IMR-90 (cell line): Measurements from ENCODE around the gene MCTP1. TPM values are rescaled to one million over a fixed set of nuclear protein-coding genes. Genes with fewer than 3 reads are reported as not detected.

Experiments used
- ATAC-seq: fragments of 200-7000 bp; cut with Tn5 transposase; 2 replicates; pipeline ENCODE4 v1.9.1; 2020; ENCODE audit warnings: low read depth, mild to moderate bottlenecking, moderate library complexity
- BruUV-seq: library from RNA; stranded (reverse); fragments of 400-500 nt; replicated peaks from 2 replicates; lab custom pipeline; 2021; lab: Mats Ljungman, UMichigan
- CTCF ChIA-PET: fragments of 300-600 bp; formaldehyde crosslinking; extraction: SDS; loops from one replicate; lab custom pipeline; 2021; ENCODE audit warnings: antibody characterized with exemption; lab: Yijun Ruan, JAX
- POLR2A ChIA-PET: fragments of 300-600 bp; sonication (Branson Sonifier 250); formaldehyde crosslinking; loops from one replicate; lab custom pipeline; 2022; ENCODE audit warnings: antibody characterized with exemption; ENCODE audit not compliant: unreplicated experiment; lab: Charles Lee
- DNase-seq: peaks from one replicate; pipeline ENCODE4 v3.0.0; 2013
- H2AFZ ChIP-seq: replicated peaks from 2 replicates; pipeline ENCODE3; 2013; ENCODE audit warnings: low read length, mild to moderate bottlenecking; ENCODE audit not compliant: poor library complexity
- H2AK5ac ChIP-seq: 2 replicates; pipeline ENCODE4 v1.6.1; 2013; ENCODE audit warnings: low read depth, low read length, inconsistent platforms
- H2AK9ac ChIP-seq: replicated peaks from 2 replicates; pipeline ENCODE3; 2013; ENCODE audit warnings: mild to moderate bottlenecking, low read depth, low read length, moderate library complexity; ENCODE audit not compliant: poor library complexity
- H2BK120ac ChIP-seq: 2 replicates; pipeline ENCODE4 v1.6.1; 2013; ENCODE audit warnings: low read depth, low read length, inconsistent platforms
- H2BK15ac ChIP-seq: 3 replicates; pipeline ENCODE4 v1.6.1; 2013; ENCODE audit warnings: low read depth, low read length, inconsistent platforms
- H2BK20ac ChIP-seq: 2 replicates; pipeline ENCODE4 v1.6.1; 2013; ENCODE audit warnings: low read depth, mild to moderate bottlenecking, inconsistent platforms, low read length, moderate library complexity
- H2BK5ac ChIP-seq: 2 replicates; pipeline ENCODE4 v1.6.1; 2013; ENCODE audit warnings: mild to moderate bottlenecking, low read depth, low read length, inconsistent platforms; ENCODE audit not compliant: poor library complexity, severe bottlenecking
- H3K14ac ChIP-seq: replicated peaks from 2 replicates; pipeline ENCODE4 v1.6.1; 2013; ENCODE audit warnings: low read depth, low read length, inconsistent platforms
- H3K18ac ChIP-seq: 2 replicates; pipeline ENCODE4 v1.6.1; 2013; ENCODE audit warnings: low read depth, low read length, control low read depth
- H3K23ac ChIP-seq: 2 replicates; pipeline ENCODE4 v1.6.1; 2013; ENCODE audit warnings: low read depth, low read length, inconsistent platforms
- H3K27ac ChIP-seq: 2 replicates; pipeline ENCODE4 v1.5.1; 2013; ENCODE audit warnings: mild to moderate bottlenecking, control low read depth, low read length; ENCODE audit not compliant: insufficient read depth
- H3K27me3 ChIP-seq: 2 replicates; pipeline ENCODE4 v1.6.1; 2013; ENCODE audit warnings: low read length; ENCODE audit not compliant: control insufficient read depth, insufficient read depth
- H3K36me3 ChIP-seq: 2 replicates; pipeline ENCODE4 v1.6.1; 2013; ENCODE audit warnings: low read length, mixed read lengths; ENCODE audit not compliant: control insufficient read depth, insufficient read depth
- H3K4ac ChIP-seq: 2 replicates; pipeline ENCODE4 v1.6.1; 2013; ENCODE audit warnings: low read depth, low read length, inconsistent platforms
- H3K4me1 ChIP-seq: 2 replicates; pipeline ENCODE4 v1.6.1; 2013; ENCODE audit warnings: low read length, mixed read lengths; ENCODE audit not compliant: control insufficient read depth, insufficient read depth
- H3K4me2 ChIP-seq: 2 replicates; pipeline ENCODE4 v1.6.1; 2013; ENCODE audit warnings: low read depth, mild to moderate bottlenecking, control low read depth, low read length, moderate library complexity
- H3K4me3 ChIP-seq: 2 replicates; pipeline ENCODE4 v1.5.1; 2013; ENCODE audit warnings: low read depth, mild to moderate bottlenecking, control low read depth, low read length, moderate library complexity; ENCODE audit not compliant: insufficient read depth
- H3K56ac ChIP-seq: 2 replicates; pipeline ENCODE4 v1.6.1; 2013; ENCODE audit warnings: low read length, inconsistent platforms; ENCODE audit not compliant: insufficient read depth; ENCODE audit errors: extremely low read depth
- H3K79me1 ChIP-seq, 2 experiments: 2 replicates each; pipeline ENCODE4 v1.6.1; 2013; ENCODE audit warnings: low read length in 2 of 2, inconsistent platforms in 1 of 2, low read depth in 1 of 2
- H3K9ac ChIP-seq: 2 replicates; pipeline ENCODE4 v1.6.1; 2013; ENCODE audit warnings: low read depth, low read length, control low read depth
- H3K9me1 ChIP-seq: 2 replicates; pipeline ENCODE4 v1.6.1; 2013; ENCODE audit warnings: low read length, inconsistent platforms; ENCODE audit not compliant: insufficient read depth
- H3K9me3 ChIP-seq: 2 replicates; pipeline ENCODE4 v1.6.1; 2013; ENCODE audit warnings: low read length; ENCODE audit not compliant: control insufficient read depth, insufficient read depth
- H4K20me1 ChIP-seq: 2 replicates; pipeline ENCODE4 v1.6.1; 2013; ENCODE audit warnings: low read length, inconsistent platforms; ENCODE audit not compliant: insufficient read depth
- H4K5ac ChIP-seq: 2 replicates; pipeline ENCODE4 v1.6.1; 2013; ENCODE audit warnings: mild to moderate bottlenecking, low read depth, low read length, control low read depth
- H4K8ac ChIP-seq, 2 experiments: 2 replicates each; pipeline ENCODE4 v1.6.1; 2013; ENCODE audit warnings: low read depth in 2 of 2, low read length in 2 of 2, control low read depth in 1 of 2, inconsistent platforms in 1 of 2
- H4K91ac ChIP-seq: 2 replicates; pipeline ENCODE4 v1.6.1; 2013; ENCODE audit warnings: low read depth, low read length, inconsistent platforms; ENCODE audit not compliant: insufficient read depth
- BHLHE40 ChIP-seq: fragments of 150-350 bp; IDR thresholded peaks from 2 replicates; pipeline ENCODE4 v1.6.1; 2016; ENCODE audit warnings: mild to moderate bottlenecking, low read depth, low read length
- CEBPB ChIP-seq: IDR thresholded peaks from 2 replicates; pipeline ENCODE4 v1.6.1; 2012; ENCODE audit warnings: low read depth, low read length, improper control_type of control experiment
- CHD1 ChIP-seq: IDR thresholded peaks from 2 replicates; pipeline ENCODE4 v1.6.1; 2012; ENCODE audit warnings: low read depth, low read length, improper control_type of control experiment
- FOS ChIP-seq: fragments of 150-350 bp; IDR thresholded peaks from 2 replicates; pipeline ENCODE4 v1.6.1; 2016; ENCODE audit warnings: low read depth, low read length
- MAFK ChIP-seq: IDR thresholded peaks from 2 replicates; pipeline ENCODE4 v1.6.1; 2012; ENCODE audit warnings: low read depth, low read length, improper control_type of control experiment
- MAZ ChIP-seq: IDR thresholded peaks from 2 replicates; pipeline ENCODE4 v1.6.1; 2012; ENCODE audit warnings: low read depth, mild to moderate bottlenecking, low read length, improper control_type of control experiment, moderate library complexity, borderline replicate concordance
- MXI1 ChIP-seq: IDR thresholded peaks from 2 replicates; pipeline ENCODE4 v1.6.1; 2012; ENCODE audit warnings: low read depth, mild to moderate bottlenecking, low read length, moderate library complexity, borderline replicate concordance
- NFE2L2 ChIP-seq: fragments of 150-350 bp; IDR thresholded peaks from 2 replicates; pipeline ENCODE4 v1.6.1; 2016; ENCODE audit warnings: low read depth, mild to moderate bottlenecking, low read length
- POLR2A ChIP-seq: IDR thresholded peaks from 2 replicates; pipeline ENCODE4 v1.6.1; 2012; ENCODE audit warnings: mild to moderate bottlenecking, low read depth, low read length
- RAD21 ChIP-seq: IDR thresholded peaks from 2 replicates; pipeline ENCODE4 v1.6.1; 2012; ENCODE audit warnings: low read length, improper control_type of control experiment
- RCOR1 ChIP-seq: IDR thresholded peaks from 2 replicates; pipeline ENCODE4 v1.6.1; 2012; ENCODE audit warnings: mild to moderate bottlenecking, low read length, improper control_type of control experiment; ENCODE audit not compliant: insufficient replicate concordance
- RFX5 ChIP-seq: IDR thresholded peaks from 2 replicates; pipeline ENCODE4 v1.8.0; 2012; ENCODE audit warnings: low read depth, mild to moderate bottlenecking, low read length, moderate library complexity
- SMC3 ChIP-seq: fragments of 150-350 bp; IDR thresholded peaks from 2 replicates; pipeline ENCODE4 v1.6.1; 2016; ENCODE audit warnings: low read depth, mild to moderate bottlenecking, antibody characterized with exemption, low read length, moderate library complexity
- WGBS, 2 experiments: methylation state at CpG; one replicate each; pipeline versions ENCODE4 v1.1.5 to v1.1.7; 2013; ENCODE audit warnings: missing lambda C conversion rate in 2 of 2; ENCODE audit not compliant: insufficient read length in 1 of 2; ENCODE audit errors: extremely low coverage in 2 of 2; 5-methylcytosine and 5-hydroxymethylcytosine counted together
- dilution Hi-C: fragments of 300-500 bp; cut with HindIII; formaldehyde crosslinking; loops from one replicate; pipeline ENCODE4 v1.14.3; 2018; ENCODE audit warnings: low sequenced_read_pairs; ENCODE audit not compliant: unreplicated experiment
- in situ Hi-C: fragments of 300-500 bp; cut with MboI; formaldehyde crosslinking; loops from 3 replicates; pipeline ENCODE4 v1.14.3; 2019; ENCODE audit warnings: low sequenced_read_pairs, inconsistent platforms, mixed read lengths
- intact Hi-C: fragments of 100-400 bp; cut with micrococcal nuclease; formaldehyde crosslinking; loops from 2 replicates; pipeline ENCODE4 v1.10.0; 2022
- polyA plus RNA-seq, 3 experiments: library from polyadenylated mRNA; depleted of rRNA; stranded (reverse); fragments of >200 nt; gene quantifications; 2 replicates each; pipeline ENCODE4 v1.2.3, GENCODE V29; 2012; ENCODE audit warnings: low replicate concordance in 1 of 3
- total RNA-seq: library from RNA; depleted of rRNA; stranded (reverse); fragments of >200 nt; gene quantifications from 2 replicates; pipeline ENCODE4 v1.2.3, GENCODE V29; 2012
- TF ChIP-seq, protein P1 (sequence below): fragments of 150-350 bp; IDR thresholded peaks from 2 replicates; pipeline ENCODE4 v1.6.1; 2017; ENCODE audit warnings: mild to moderate bottlenecking, antibody characterized with exemption, low read length, low read depth
- TF ChIP-seq, protein P2 (sequence below): conservative IDR thresholded peaks from 2 replicates; pipeline ENCODE4 v1.5.1; 2012; ENCODE audit warnings: mild to moderate bottlenecking, low read depth, low read length, improper control_type of control experiment
- TF ChIP-seq, protein P3 (sequence below): fragments of 150-350 bp; IDR thresholded peaks from 2 replicates; pipeline ENCODE4 v1.6.1; 2016; ENCODE audit warnings: low read depth, mild to moderate bottlenecking, low read length, moderate library complexity, borderline replicate concordance

MCTP1 gene
- total and polyA plus RNA-seq, 2 of the 4 experiments (the other 2 are of a cell fraction), result 0.21 TPM; not detected in 1

DNA sequence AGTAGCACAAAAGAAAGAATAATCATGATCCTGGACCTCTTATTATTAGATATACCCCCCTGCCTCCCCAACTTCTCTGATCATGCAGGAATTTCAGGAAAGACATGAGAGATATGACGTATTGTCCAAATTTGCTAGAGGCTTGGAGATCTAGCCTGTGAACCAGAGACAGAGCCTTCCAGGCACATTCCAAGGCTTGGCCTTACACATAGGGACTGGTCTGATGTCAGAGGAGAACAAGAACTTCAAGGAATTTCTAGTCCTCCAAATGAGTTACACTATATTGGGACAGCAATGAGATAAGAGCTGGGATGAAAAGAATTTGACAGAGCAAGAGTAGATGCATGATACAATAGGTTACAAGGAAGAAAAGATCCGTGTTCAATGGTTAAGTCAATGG lies 67.0 kb downstream of the MCTP1 start:
- in situ Hi-C loops (no loop called here), intact Hi-C loops (no loop called here), dilution Hi-C loops (no loop called here)
- H3K27ac ChIP-seq, result no peak overlapping the region
- no peak overlapping the region for H2AK5ac ChIP-seq
- no peaks in the 10 kb centered on the region for H3K27me3 ChIP-seq
- no peak overlapping the region for H3K9ac ChIP-seq
- no peak overlapping the region for H2AK9ac ChIP-seq
- no peak overlapping the region for H2BK20ac ChIP-seq
- WGBS, 2 experiments, result no CpG with 5 or more reads among the region's 2 CpGs
- no peak overlapping the region for H2AFZ ChIP-seq
- DNase-seq (no peak), ATAC-seq (no peak)
- TF ChIP-seq CEBPB (no peak), RCOR1 (no peak), SMC3 (no peak), BHLHE40 (no peak), RFX5 (no peak), FOS (no peak), MAFK (no peak), POLR2A (no peak), NFE2L2 (no peak), MAZ (no peak), MXI1 (no peak), RAD21 (no peak), CHD1 (no peak)
- TF ChIP-seq, protein P1, sequence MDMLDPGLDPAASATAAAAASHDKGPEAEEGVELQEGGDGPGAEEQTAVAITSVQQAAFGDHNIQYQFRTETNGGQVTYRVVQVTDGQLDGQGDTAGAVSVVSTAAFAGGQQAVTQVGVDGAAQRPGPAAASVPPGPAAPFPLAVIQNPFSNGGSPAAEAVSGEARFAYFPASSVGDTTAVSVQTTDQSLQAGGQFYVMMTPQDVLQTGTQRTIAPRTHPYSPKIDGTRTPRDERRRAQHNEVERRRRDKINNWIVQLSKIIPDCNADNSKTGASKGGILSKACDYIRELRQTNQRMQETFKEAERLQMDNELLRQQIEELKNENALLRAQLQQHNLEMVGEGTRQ, result no peak
- TF ChIP-seq, protein P2, sequence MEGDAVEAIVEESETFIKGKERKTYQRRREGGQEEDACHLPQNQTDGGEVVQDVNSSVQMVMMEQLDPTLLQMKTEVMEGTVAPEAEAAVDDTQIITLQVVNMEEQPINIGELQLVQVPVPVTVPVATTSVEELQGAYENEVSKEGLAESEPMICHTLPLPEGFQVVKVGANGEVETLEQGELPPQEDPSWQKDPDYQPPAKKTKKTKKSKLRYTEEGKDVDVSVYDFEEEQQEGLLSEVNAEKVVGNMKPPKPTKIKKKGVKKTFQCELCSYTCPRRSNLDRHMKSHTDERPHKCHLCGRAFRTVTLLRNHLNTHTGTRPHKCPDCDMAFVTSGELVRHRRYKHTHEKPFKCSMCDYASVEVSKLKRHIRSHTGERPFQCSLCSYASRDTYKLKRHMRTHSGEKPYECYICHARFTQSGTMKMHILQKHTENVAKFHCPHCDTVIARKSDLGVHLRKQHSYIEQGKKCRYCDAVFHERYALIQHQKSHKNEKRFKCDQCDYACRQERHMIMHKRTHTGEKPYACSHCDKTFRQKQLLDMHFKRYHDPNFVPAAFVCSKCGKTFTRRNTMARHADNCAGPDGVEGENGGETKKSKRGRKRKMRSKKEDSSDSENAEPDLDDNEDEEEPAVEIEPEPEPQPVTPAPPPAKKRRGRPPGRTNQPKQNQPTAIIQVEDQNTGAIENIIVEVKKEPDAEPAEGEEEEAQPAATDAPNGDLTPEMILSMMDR, result no peak
- TF ChIP-seq, protein P3, sequence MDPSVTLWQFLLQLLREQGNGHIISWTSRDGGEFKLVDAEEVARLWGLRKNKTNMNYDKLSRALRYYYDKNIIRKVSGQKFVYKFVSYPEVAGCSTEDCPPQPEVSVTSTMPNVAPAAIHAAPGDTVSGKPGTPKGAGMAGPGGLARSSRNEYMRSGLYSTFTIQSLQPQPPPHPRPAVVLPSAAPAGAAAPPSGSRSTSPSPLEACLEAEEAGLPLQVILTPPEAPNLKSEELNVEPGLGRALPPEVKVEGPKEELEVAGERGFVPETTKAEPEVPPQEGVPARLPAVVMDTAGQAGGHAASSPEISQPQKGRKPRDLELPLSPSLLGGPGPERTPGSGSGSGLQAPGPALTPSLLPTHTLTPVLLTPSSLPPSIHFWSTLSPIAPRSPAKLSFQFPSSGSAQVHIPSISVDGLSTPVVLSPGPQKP, result no peak
- ChIA-PET CTCF (no interaction called here), POLR2A (no interaction called here)
- no peaks in the 10 kb centered on the region for H3K79me1 ChIP-seq
- no peak overlapping the region for H4K5ac ChIP-seq
- no peak overlapping the region for H3K4me3 ChIP-seq
- no peak overlapping the region for H4K8ac ChIP-seq
- H4K20me1 ChIP-seq, result no peaks in the 10 kb centered on the region
- no peak overlapping the region for H3K18ac ChIP-seq
- H3K36me3 ChIP-seq, result no peaks in the 10 kb centered on the region
- H3K9me1 ChIP-seq, result no peaks in the 10 kb centered on the region
- no TSS peak for BruUV-seq
- no peak overlapping the region for H2BK5ac ChIP-seq
- H3K4me2 ChIP-seq, result no peak overlapping the region
- no peak overlapping the region for H3K23ac ChIP-seq
- H2BK120ac ChIP-seq, result no peak overlapping the region
- no peak overlapping the region for H2BK15ac ChIP-seq
- no peak overlapping the region for H3K14ac ChIP-seq
- H3K4me1 ChIP-seq, result no peaks in the 10 kb centered on the region
- H3K9me3 ChIP-seq, result no peaks in the 10 kb centered on the region
- H3K4ac ChIP-seq, result no peak overlapping the region
- no peak overlapping the region for H3K56ac ChIP-seq
- H4K91ac ChIP-seq, result no peak overlapping the region
